H1 (cell line): Measurements from ENCODE around the gene TMEM140.

Experiments used
- CTCF ChIP-seq, 3 experiments: IDR thresholded peaks; 1 replicate in 2 of 3; 2 replicates in 1 of 3; pipeline versions ENCODE4 v1.5.1 to v1.6.1; 2011; ENCODE audit warnings: low read length in 3 of 3, mild to moderate bottlenecking in 3 of 3, inconsistent platforms in 2 of 3, low read depth in 1 of 3, moderate library complexity in 1 of 3; ENCODE audit not compliant: insufficient read depth in 1 of 3; ENCODE audit errors: control extremely low read depth in 1 of 3
- POLR2A ChIP-seq, 2 experiments: IDR thresholded peaks; 1 replicate in 1 of 2; 2 replicates in 1 of 2; pipeline ENCODE4 v1.6.1; 2011; ENCODE audit warnings: low read depth in 2 of 2, low read length in 2 of 2, mild to moderate bottlenecking in 2 of 2; ENCODE audit errors: control extremely low read depth in 1 of 2
- POLR2AphosphoS5 ChIP-seq: IDR thresholded peaks from 2 replicates; pipeline ENCODE4 v1.6.1; 2011; ENCODE audit warnings: low read depth, low read length

- TF ChIP-seq POLR2AphosphoS5: no peak
- no peak for TF ChIP-seq POLR2A (IDR thresholded peaks at IDR 0.05; ENCODE audit: control extremely low read depth in 1 of 2, low read depth in 2 of 2, low read length in 2 of 2)
- no peak for TF ChIP-seq CTCF (IDR thresholded peaks at IDR 0.05; ENCODE audit: control extremely low read depth in 1 of 3, insufficient read depth in 1 of 3, low read depth in 1 of 3, low read length in 3 of 3)
Observed at GRCh38 chr7:135186841-135187253, 39.0 kb downstream of the TMEM140 start.
